A673 (cell line): ENCODE results near the gene PUS10. TPM values are rescaled to one million over a fixed set of nuclear protein-coding genes. Genes with fewer than 3 reads are reported as not detected.

Experiments
- BruUV-seq: library from RNA; stranded (reverse); fragments of 400-500 nt; replicated peaks from 2 replicates; lab custom pipeline; 2021; lab: Mats Ljungman, UMichigan
- CTCF ChIA-PET: fragments of 300-600 bp; sonication (Branson Sonifier 250); formaldehyde crosslinking; loops from one replicate; lab custom pipeline; 2022; ENCODE audit warnings: antibody characterized with exemption; lab: Charles Lee
- POLR2A ChIA-PET: fragments of 300-600 bp; sonication (Branson Sonifier 250); formaldehyde crosslinking; loops from one replicate; lab custom pipeline; 2022; ENCODE audit warnings: antibody characterized with exemption; ENCODE audit not compliant: low non-redundant PET; lab: Charles Lee
- DNase-seq: peaks from one replicate; pipeline ENCODE4 v3.0.0-alpha.2; 2015; ENCODE audit warnings: low spot score
- H3K27ac ChIP-seq: fragments of 200-600 bp; sonication (generic); 2 replicates; pipeline ENCODE4 v1.5.1; 2016; ENCODE audit warnings: mixed run types, low read depth, mild to moderate bottlenecking, mixed read lengths, antibody characterized with exemption, low read length; ENCODE audit not compliant: poor library complexity, severe bottlenecking
- H3K27me3 ChIP-seq: fragments of 200-600 bp; sonication (generic); replicated peaks from 2 replicates; pipeline ENCODE4 v1.6.1; 2017; ENCODE audit warnings: mixed run types, low read depth, mild to moderate bottlenecking, mixed read lengths, antibody characterized with exemption, low read length; ENCODE audit not compliant: insufficient read depth, poor library complexity
- H3K36me3 ChIP-seq: fragments of 200-600 bp; sonication (generic); 2 replicates; pipeline ENCODE4 v1.6.1; 2016; ENCODE audit warnings: mixed run types, mild to moderate bottlenecking, mixed read lengths, antibody characterized with exemption, low read length; ENCODE audit not compliant: insufficient read depth, poor library complexity, severe bottlenecking
- H3K4me1 ChIP-seq: fragments of 200-600 bp; sonication (generic); 2 replicates; pipeline ENCODE4 v1.6.1; 2017; ENCODE audit warnings: mixed run types, mild to moderate bottlenecking, mixed read lengths, antibody characterized with exemption, low read length; ENCODE audit not compliant: insufficient read depth, poor library complexity, severe bottlenecking
- H3K4me3 ChIP-seq: fragments of 200-600 bp; sonication (generic); 2 replicates; pipeline ENCODE4 v1.5.1; 2016; ENCODE audit warnings: low read depth, mixed run types, mild to moderate bottlenecking, mixed read lengths, low read length; ENCODE audit not compliant: poor library complexity, severe bottlenecking
- H3K9me3 ChIP-seq: fragments of 200-600 bp; sonication (generic); 2 replicates; pipeline ENCODE4 v1.6.1; 2016; ENCODE audit warnings: mixed run types, low read depth, mild to moderate bottlenecking, mixed read lengths, antibody characterized with exemption, low read length; ENCODE audit not compliant: poor library complexity, severe bottlenecking
- CTCF ChIP-seq: fragments of 300-800, 200-600 bp; sonication (generic); conservative IDR thresholded peaks from 2 replicates; pipeline ENCODE4 v1.5.1; 2017; ENCODE audit warnings: low read depth, mild to moderate bottlenecking, antibody characterized with exemption, low read length, moderate library complexity, mixed read lengths
- EZH2 ChIP-seq: fragments of 200-600 bp; sonication (generic); IDR thresholded peaks from 2 replicates; pipeline ENCODE4 v1.6.1; 2017; ENCODE audit warnings: borderline replicate concordance, low read depth, mild to moderate bottlenecking, mixed read lengths, antibody characterized with exemption, low read length; ENCODE audit not compliant: poor library complexity, severe bottlenecking
- intact Hi-C: fragments of 100-400 bp; cut with micrococcal nuclease; formaldehyde crosslinking; loops from one replicate; pipeline ENCODE4 v1.10.0; 2022; ENCODE audit not compliant: unreplicated experiment
- total RNA-seq: library from RNA; stranded (reverse); gene quantifications from 2 replicates; pipeline ENCODE4 v1.2.3, GENCODE V29; 2021

PUS10 gene
- total RNA-seq, 1 experiment from 2014 or later: 4.2 TPM

GRCh38 chr2:60962528-60962927 lies 55.5 kb downstream of the PUS10 start:
- H3K36me3 ChIP-seq: no peaks in the 10 kb centered on the region
- H3K4me3 ChIP-seq: no peak overlapping the region
- DNase-seq: no peak
- no peaks in the 10 kb centered on the region for H3K4me1 ChIP-seq
- H3K9me3 ChIP-seq: no peaks in the 10 kb centered on the region
- ChIA-PET CTCF (no interaction called here), POLR2A (no interaction called here)
- TF ChIP-seq CTCF (no peak), EZH2 (no peak)
- no peaks in the 10 kb centered on the region for H3K27me3 ChIP-seq
- intact Hi-C loops: no loop called here
- no TSS peak for BruUV-seq
- no peak overlapping the region for H3K27ac ChIP-seq

GRCh38 chr2:60961457-60961856 lies 56.6 kb downstream of the PUS10 start:
- ChIA-PET CTCF (no interaction called here), POLR2A (no interaction called here)
- no peak for DNase-seq
- intact Hi-C loops: no loop called here
- H3K27me3 ChIP-seq: no peaks in the 10 kb centered on the region
- no peaks in the 10 kb centered on the region for H3K4me1 ChIP-seq
- no TSS peak for BruUV-seq
- no peaks in the 10 kb centered on the region for H3K9me3 ChIP-seq
- no peak overlapping the region for H3K27ac ChIP-seq
- no peak overlapping the region for H3K4me3 ChIP-seq
- H3K36me3 ChIP-seq: no peaks in the 10 kb centered on the region
- TF ChIP-seq CTCF (no peak), EZH2 (no peak)

GRCh38 chr2:60960706-60961105 lies 57.3 kb downstream of the PUS10 start:
- DNase-seq: no peak
- H3K27ac ChIP-seq: no peak overlapping the region
- TF ChIP-seq EZH2 (no peak), CTCF (no peak)
- H3K36me3 ChIP-seq: no peaks in the 10 kb centered on the region
- intact Hi-C loops: no loop called here
- no peaks in the 10 kb centered on the region for H3K4me1 ChIP-seq
- no peak overlapping the region for H3K4me3 ChIP-seq
- CTCF ChIA-PET: no interaction called here
- BruUV-seq: no TSS peak
- POLR2A ChIA-PET: interaction anchor here (0.7 kb wide), 1 partner anchor 1095 kb away, joined by 24 read pairs; no protein-coding TSS in a partner anchor
- no peaks in the 10 kb centered on the region for H3K9me3 ChIP-seq
- no peaks in the 10 kb centered on the region for H3K27me3 ChIP-seq
